Stimulated activated CD4-positive, alpha-beta T cell treated with anti-CD3 and anti-CD28 coated beads, Interleukin-12 subunit alpha, Interleukin-12 subunit beta, amount 100 ng/mL, for 4 hours (primary cell): Measurements from ENCODE around the gene ADAMTS17.

Experiments used
- DNase-seq: peaks from one replicate; pipeline ENCODE4 v3.0.0-alpha.2; 2020

The ADAMTS17 gene

DNA sequence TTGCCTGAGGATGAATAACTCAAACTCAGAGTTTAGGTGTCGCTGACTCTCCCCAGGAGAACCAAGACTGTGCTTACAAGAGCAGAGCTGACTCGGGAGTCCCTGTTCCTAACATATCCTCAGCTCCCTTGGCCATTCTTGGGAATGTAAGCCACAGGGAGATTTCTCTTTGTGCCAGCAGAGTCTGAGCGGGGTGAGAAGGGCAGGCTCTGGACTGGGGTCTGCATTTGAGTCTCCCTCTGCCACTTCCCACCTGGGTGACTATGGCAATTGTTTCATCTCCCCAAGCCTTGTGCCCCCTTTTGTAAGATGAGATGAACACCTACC is 126.0 kb downstream of the ADAMTS17 start:
- DNase-seq, result no peak

GRCh38 chr15:100215031-100215842 is 126.5 kb downstream of the ADAMTS17 start:
- DNase-seq, result no peak

GRCh38 chr15:100211855-100212850 is 129.6 kb downstream of the ADAMTS17 start:
- DNase-seq, result no peak

- DNase-seq, result no peak
Measured at GRCh38 chr15:100210338-100210737, 131.4 kb downstream of the ADAMTS17 start.

DNA sequence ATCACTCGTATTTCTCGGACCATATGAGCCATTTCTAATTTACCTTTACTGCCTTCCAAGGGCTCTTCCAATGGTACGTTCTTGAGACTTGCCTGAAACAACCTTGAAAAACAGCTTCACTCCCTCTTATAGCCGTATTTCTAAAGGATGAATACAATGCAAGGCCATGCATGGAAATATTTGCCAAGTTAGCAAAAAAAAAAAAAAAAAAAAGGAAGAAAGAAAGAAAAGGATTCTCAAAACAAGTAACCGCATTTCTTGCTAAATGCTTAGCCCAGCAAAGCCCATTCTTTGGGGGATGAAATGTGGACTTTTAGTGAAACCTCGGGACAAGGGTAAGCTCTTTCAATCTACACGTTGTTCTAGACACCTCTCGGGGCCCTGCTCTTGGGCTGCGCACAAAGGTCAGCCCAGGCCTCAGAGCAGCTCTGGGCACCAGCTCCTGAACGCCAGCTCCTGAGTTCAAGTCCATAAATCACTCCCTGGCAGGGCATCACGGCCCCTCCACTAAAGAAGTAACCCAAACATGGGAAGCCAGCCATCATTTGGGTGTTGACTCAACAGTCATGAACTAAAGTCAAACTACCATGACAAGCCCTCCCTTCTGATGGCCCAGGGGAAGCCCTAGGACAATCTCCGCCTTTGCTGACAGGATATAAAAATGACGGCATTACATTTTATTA is 132.7 kb downstream of the ADAMTS17 start:
- DNase-seq, result no peak

- no peak for DNase-seq
Measured at GRCh38 chr15:100207053-100207452, 134.7 kb downstream of the ADAMTS17 start.

DNA sequence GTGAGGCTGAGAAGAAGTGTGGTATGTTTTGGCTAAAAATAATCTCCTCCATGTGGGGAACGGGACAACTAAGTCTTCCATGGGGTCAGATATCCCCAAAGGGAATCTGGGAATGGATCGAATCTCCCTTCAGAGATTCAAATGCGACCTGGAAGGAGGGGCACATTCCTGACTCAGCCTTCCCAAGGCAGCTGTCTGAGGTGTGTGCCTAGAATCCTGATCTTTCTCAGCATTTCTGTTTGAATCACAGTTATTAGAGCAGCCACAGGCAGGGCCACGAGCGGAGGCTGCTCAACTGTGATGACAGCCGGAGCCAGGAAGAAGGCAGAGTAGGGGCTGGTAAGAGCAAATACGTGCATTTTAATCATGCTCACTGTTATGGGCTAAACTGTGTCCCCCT is 135.1 kb downstream of the ADAMTS17 start:
- no peak for DNase-seq

DNA sequence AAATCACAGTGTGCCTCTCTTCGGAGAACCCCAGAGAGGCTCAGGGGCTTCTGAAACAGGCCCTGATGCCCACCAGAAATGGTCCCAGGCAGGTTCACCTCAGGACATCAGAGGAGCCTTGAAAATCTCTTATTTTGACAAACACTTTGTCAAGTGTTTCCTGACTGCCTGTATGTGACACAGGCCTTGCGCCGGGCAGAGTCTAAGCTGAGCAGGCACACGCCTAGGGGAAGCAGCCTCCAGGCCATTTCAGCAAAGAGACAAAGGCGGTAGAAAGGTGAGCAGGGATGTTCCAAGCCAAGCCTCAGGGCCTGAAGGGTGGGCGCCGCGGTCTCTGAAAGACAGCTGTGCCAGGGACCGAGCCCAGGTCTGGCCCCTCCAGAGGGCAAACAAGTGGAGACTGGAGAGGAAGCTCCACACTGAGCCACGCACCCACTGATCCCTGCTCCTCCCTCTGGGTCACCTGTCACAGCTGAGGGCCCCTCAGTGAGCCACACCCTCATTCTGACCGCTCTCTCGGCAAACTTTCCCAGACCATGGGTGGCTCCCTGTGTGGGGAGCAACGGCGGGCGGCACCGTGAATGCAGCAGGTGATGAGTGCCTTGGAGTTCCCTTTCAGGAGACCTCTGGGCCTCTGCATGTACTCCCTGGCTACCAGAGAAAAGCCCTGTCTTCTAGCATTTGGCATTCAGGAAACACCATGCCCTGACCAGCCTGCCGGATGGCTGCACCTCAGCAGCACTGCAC is 136.1 kb downstream of the ADAMTS17 start:
- DNase-seq, result no peak

DNA sequence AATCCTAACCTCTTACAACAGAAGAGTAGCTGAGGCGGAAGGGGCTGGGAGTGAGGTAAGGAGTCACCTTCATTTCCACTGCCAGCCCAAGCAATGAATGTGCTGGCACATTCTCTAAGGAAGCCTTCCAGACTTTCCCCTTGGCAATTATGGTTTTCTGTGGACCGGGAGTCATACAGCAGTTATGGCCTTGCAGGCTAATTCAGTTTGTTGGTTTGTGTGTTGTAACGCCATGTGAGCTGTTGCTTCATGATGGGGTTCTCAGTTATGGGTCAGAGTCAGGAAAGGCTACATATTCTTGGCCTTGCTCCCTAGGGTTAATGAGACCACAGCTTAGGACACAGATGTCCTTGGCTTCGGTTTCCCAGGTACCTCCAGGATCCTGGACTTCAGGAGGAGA is 137.0 kb downstream of the ADAMTS17 start:
- no peak for DNase-seq

DNA sequence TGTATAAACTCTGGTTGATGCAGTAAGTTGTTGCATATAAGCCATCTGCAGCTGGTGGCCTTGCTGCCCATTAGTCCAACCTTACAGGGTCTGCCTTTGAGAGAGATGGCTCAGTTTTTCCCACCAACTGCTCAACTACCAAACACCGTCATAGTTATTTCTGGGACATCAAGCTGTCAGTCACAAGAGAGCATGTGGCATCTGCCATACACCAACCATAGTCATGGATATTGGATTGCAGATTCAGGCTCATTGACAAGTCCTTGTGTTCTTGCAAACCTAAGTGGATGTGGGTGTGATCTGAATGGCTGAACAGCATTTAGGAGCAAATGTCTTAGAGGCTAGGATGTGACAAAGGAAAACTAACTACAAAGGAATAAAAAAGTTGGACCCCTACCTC is 137.6 kb downstream of the ADAMTS17 start:
- DNase-seq, result no peak

DNA sequence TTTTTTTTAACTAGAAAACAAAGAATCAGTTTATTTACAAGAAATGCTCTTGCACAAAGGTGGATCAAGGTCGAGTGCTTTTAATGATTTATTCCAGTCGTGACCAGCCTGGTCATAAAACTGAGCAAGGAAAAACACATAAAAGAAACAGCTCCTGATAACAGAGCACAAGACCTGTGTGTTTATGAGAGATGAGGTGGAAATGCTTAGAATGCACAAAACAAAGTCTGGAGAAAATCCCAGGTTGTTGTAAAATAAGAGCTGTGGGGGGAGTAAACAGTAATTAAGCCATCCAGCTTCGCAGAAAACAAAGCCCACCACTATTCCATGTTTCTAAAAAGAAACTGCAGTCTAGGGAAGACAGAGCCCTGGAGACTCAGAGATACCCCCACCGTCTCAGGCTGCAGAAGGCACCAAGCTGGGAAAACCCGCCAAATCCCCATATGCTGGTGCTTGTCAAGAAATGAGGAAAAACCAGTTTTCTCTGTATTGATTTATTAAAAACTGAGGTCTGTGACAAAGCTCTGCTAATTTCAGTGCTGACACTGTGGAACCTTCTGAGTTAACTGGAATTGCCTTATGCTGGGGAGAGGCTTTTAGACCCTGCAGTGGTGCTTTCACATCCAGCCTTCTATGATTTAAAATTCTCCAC is 139.3 kb downstream of the ADAMTS17 start:
- DNase-seq, result no peak

DNA sequence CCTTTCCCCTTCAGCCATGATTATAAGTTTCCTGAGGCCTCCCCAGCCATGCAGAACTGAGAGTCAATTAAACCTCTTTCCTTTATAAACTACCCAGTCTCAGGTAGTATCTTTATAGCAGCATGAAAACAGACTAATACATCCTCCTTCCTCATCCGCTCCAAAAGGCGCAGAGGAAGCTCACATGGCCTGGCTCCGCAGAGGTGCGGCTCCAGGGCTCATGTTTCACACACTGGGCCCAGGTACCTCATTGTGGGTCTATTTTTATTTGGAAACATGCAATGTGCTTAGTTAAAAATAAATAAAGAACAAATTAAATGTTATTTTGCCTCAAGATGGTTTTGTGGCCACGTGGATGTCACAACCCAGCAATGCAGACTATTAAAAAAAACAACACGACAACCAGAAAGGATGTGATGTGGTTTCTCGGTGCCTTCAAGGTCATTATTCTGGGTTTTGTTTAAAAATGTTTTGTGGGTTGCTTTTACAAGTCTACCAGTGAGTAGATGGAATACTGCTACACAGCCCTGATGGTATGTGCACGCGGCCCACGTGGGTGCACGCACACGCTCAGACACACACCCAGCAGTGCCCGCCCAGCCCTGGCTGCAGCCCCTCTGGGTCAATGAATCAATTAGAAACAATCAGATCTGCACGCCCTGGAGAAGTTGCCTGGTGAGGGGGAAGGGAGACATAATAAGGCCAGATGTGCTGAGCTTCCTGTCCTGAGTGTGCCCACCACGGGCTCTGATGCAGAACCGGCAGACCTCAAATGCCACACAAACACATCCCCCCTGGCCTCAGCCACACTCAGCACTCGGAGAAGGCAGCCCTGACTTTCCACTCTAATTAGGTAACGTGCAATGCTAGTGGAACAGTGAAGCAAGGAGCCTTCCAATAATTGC is 140.1 kb downstream of the ADAMTS17 start:
- DNase-seq, result no peak

GRCh38 chr15:100200287-100200880 is 141.4 kb downstream of the ADAMTS17 start:
- no peak for DNase-seq

GRCh38 chr15:100199711-100200286 is 142.0 kb downstream of the ADAMTS17 start:
- no peak for DNase-seq

DNA sequence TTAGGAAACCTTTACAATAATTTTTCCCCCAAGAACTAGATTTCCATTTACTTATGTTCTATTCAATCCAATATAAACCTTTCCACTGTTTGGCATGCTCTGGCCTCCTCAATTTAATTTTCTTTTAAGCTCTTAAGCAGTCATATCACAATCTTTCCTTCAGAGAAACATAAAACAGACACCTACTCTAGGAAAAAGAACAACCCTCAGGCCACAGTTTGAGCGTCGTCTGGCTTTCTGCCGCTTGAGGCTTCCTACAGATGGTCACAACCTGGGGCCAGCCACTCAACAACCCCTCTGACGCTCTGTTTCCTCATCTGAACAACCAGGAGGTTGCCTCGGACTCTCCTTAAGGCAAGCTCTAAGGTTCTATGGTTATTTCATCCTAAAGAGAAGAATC is 143.3 kb downstream of the ADAMTS17 start:
- no peak for DNase-seq

DNA sequence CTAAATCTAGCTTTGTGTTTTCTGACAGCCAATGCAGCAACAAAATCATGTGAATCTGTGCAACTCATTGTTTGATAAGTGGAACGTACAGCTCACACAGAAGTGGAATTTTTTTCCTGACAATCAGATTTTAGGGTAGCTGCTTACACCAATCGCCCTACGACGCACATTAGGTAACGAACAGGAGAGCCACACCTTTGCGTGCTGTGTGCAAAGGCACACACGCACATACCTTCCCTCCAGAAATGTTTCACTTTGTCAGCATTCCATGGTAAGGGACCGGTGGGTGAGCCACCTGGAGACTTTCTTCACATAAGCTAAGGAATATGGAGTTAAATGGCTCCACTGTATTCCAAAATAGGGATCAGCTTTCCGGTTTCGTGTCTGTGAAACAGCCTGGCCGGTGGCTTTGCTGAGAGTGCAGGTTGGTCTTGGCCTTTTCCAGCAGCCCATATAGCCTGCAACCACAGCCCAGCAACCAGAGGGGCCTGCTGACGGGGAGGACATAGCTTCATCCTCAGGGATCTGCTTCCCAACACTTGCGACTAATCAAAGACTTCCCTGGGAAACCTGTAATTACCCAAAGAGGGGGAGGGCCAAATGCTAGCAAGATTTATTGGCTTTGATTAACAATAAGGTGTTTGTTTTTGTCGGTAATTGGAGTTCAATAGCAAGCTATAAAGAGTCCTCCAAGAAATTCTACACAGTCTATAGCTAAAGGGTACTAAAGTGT is 145.3 kb downstream of the ADAMTS17 start:
- no peak for DNase-seq

DNA sequence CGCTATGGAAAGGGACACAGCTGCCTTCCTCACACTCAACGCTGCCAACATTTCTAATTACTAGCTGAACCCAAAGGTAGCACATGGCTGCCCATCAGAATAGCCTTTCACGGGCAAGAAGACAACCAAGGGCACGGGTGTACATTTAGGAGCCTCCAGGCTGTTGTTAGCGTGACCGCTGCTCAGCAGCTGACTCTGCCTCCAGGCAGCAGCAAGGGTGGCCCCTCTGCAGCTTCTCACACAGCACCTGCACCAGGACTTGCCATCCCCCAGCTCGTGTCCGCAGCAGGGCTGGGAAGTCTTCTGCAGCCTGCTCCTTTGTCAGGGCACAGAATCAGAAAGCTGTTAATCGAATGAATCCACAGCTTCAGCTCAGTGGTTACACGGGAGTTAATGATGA is 146.8 kb downstream of the ADAMTS17 start:
- no peak for DNase-seq

- DNase-seq, result no peak
Measured at GRCh38 chr15:100193277-100193860, 148.4 kb downstream of the ADAMTS17 start.
